SH-SY5Y (cell line): Measurements from ENCODE around the gene STK35.

Source experiments
- GATA2 ChIP-seq: IDR thresholded peaks from 2 replicates; pipeline ENCODE4 v1.6.1; 2011; ENCODE audit warnings: mild to moderate bottlenecking, low read depth, low read length
- GATA3 ChIP-seq: IDR thresholded peaks from 2 replicates; pipeline ENCODE4 v1.6.1; 2011; ENCODE audit warnings: low read depth, mild to moderate bottlenecking, low read length, moderate library complexity

STK35 gene

GRCh38 chr20:2171266-2171790 lies 69.7 kb downstream of the STK35 start:
- no peak for TF ChIP-seq GATA2
- no peak for TF ChIP-seq GATA3

- no peak for TF ChIP-seq GATA2
- TF ChIP-seq GATA3, result no peak
Observed at GRCh38 chr20:2172305-2173175, 70.9 kb downstream of the STK35 start.

- no peak for TF ChIP-seq GATA2
- TF ChIP-seq GATA3, result no peak
Observed at GRCh38 chr20:2173186-2173585, 71.6 kb downstream of the STK35 start.

- TF ChIP-seq GATA3 (no peak), GATA2 (no peak)
Observed at GRCh38 chr20:2174067-2174466, 72.4 kb downstream of the STK35 start.

- TF ChIP-seq GATA3 (no peak), GATA2 (no peak)
Observed at GRCh38 chr20:2176946-2177345, 75.3 kb downstream of the STK35 start.

- TF ChIP-seq GATA3 (no peak), GATA2 (peak; percentile 40; the same call in 1 of the 2 replicates)
Observed at GRCh38 chr20:2178318-2179232, 76.9 kb downstream of the STK35 start.

- TF ChIP-seq GATA3 (no peak), GATA2 (no peak; the same call in 1 of the 2 replicates)
Observed at GRCh38 chr20:2179233-2179580, 77.6 kb downstream of the STK35 start.

- TF ChIP-seq GATA2 (no peak), GATA3 (no peak)
Observed at GRCh38 chr20:2179949-2180348, 78.3 kb downstream of the STK35 start.

- TF ChIP-seq GATA3, result no peak
- no peak for TF ChIP-seq GATA2
Observed at GRCh38 chr20:2183381-2183780, 81.8 kb downstream of the STK35 start.

GRCh38 chr20:2195614-2196013 lies 94.0 kb downstream of the STK35 start:
- TF ChIP-seq GATA2 (no peak), GATA3 (no peak)

GRCh38 chr20:2197166-2197565 lies 95.5 kb downstream of the STK35 start:
- no peak for TF ChIP-seq GATA2
- no peak for TF ChIP-seq GATA3
